Activated T-cell treated with anti-CD3 and anti-CD28 coated beads for 24 hours (primary cell): ENCODE data around the gene SLC29A3.

Experiments
- DNase-seq: peaks from one replicate; pipeline ENCODE4 v3.0.0-alpha.2; 2020; ENCODE audit warnings: low read depth

Gene SLC29A3

DNA sequence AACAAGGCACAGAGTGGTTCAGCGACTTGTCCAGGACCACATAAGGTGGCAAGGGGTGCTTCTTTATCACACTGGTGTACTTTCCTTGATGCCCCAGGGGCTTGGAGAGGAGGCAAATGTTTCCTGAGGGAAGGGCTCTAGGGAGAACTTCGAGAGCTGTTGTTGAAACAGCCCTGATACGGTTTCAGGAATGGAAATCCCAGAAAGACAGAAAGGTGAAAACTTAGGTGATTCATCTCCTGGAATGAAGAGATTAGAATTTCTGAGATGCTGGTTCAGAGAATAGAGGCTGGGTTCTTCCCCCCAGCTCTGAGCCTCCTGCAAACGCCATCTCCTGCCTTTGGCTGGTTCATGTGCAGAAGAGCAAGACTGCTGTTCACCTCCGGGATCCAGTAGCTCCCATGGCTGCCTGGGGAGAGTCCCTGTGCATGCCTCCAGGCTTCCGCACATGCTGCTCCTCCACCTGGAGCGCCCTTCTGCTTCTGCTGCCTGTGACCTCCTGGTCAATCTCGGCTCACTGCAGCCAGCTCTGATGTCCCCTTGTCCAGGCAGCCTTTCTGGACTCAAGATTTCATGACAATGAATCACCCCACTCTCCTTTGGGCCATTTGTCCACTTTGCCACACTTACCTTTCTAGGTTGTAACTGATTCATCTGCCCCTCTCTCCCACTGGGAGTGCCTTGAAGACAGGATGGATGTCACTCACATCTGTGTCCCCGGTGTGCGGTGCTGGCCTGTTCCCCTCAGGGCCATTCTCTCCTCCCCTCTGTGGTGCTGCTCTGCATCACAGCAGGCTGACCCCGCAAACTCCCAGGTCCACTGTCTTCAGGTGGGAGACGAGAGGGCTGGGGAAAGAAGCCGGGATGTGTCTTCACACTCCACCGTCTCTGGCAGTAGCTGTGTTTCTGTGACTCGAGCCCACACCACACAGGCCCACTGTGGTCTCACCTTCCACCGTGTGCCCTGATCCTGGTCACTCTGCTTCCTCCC lies 74.0 kb downstream of the SLC29A3 start:
- no peak for DNase-seq

GRCh38 chr10:71393841-71394475 lies 74.9 kb downstream of the SLC29A3 start:
- no peak for DNase-seq

- DNase-seq: no peak
Observed at GRCh38 chr10:71394926-71395562, 76.0 kb downstream of the SLC29A3 start.

GRCh38 chr10:71395621-71396020 lies 76.6 kb downstream of the SLC29A3 start:
- DNase-seq: no peak

DNA sequence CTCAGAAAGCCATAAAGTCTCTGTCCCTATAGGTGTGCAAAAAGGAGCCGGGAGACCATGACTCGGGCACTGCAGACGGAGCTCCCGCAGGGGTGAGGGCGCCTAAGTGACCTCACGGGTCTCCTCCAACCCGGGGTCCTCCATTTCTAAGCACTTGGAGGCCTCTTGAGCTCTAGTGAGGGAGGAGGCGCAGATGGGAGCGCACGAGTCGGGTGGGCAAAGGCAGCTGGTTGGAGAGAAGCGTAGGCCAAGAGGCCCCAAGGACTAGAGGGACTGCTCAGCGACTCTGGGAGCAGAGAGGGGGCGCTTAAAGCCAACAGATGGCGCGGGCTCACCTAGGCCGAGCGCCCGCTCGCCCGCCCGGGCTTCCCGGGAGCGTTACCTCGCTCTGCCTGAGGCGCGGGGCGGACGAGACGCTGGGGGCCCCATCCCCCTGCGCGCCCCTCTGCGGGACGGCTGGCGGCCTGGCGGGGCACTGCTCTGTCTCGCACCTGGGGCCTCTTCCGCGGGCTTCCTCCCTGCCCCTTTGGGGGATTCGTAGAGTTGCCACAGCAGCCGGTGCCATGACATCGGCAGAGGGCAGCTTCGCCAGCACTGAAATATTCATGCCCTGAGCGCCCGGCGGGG lies 77.1 kb downstream of the SLC29A3 start:
- peak; percentile 11 for DNase-seq

GRCh38 chr10:71396711-71397295 lies 77.7 kb downstream of the SLC29A3 start, which contains the start of gene CDH23:
CDH23 (plus strand) TSS chr10:71396920; CDS start chr10:71439832, 42,912 bp downstream.
- no peak for DNase-seq

- DNase-seq: no peak
Observed at GRCh38 chr10:71397296-71398212, 78.5 kb downstream of the SLC29A3 start.

GRCh38 chr10:71398976-71399375 lies 79.9 kb downstream of the SLC29A3 start:
- DNase-seq: no peak

- DNase-seq: no peak
Observed at GRCh38 chr10:71399946-71400345, 80.9 kb downstream of the SLC29A3 start.

- DNase-seq: no peak
Observed at GRCh38 chr10:71401056-71401455, 82.0 kb downstream of the SLC29A3 start.

- no peak for DNase-seq
Observed at GRCh38 chr10:71402005-71402404, 82.9 kb downstream of the SLC29A3 start.

- no peak for DNase-seq
Observed at GRCh38 chr10:71404503-71405295, 85.6 kb downstream of the SLC29A3 start.

GRCh38 chr10:71406878-71407277 lies 87.8 kb downstream of the SLC29A3 start:
- no peak for DNase-seq

DNA sequence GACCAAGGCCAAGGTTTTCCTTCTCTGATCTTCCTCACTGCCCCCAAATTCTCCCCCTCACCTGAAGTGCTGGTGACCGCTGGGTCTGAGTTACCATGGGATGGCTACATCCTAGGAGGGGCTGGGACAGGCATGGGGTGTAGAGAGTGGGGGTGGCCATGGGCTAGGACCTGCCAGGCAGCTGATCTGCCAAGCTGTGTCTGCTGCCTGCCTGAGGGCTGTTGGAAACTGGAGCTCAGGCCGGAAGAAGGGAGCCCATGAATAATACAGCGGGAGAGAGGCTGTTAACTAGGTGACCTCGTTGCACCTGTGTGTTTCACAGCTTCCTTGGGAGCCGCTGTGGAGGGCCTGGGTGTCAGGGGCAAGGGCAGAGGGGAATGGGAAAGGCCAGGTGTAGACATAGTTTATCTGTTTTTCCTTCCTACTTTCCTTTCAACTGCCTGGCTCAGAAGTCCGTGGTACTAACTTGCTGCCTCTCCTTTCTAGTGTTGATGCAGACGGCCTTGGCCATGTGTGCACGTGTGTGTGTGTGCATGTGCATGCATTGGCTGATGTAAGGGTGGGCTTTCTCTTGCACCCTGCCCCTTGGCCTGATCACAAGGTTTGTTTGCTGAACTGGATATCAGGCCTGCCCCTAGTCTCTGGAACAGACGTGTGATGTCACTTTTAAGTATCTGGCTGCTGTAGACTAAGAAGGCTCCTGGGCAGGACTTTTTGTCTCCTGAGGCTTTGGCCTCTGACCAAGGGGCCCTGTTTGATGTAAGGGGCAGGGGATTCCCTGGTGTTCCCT lies 89.6 kb downstream of the SLC29A3 start:
- DNase-seq: no peak

DNA sequence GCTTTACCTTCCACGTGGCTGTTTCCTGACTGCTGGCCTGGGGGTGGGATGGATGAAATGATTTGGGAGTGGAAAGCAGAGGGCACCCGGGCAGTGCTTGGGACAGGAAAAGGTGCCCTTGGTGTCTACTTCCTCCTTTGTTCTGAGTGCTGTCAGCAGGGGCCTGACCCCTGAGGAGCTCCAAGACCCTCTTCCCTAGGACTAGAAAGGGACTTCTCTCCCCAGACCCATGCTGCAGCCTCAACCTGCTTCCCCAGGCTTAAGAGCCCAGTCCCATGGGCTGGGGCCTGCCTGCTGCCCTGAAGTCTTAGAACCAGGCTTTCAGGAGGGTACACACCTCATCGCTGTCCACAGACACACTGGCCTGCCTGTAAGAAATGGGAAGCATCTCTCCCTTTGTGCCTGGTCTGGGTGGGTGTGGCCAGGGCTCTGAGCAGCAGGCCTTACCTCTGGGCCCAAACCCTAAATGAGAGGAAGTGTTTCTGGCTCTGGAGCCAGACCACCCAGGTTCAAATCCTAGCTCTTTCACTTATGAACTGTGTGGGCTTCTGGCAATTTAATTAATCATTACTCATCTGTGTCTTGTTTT lies 90.6 kb downstream of the SLC29A3 start:
- DNase-seq: no peak
